Measurements from ENCODE around the gene ADAMTSL3.

The ADAMTSL3 gene

DNA sequence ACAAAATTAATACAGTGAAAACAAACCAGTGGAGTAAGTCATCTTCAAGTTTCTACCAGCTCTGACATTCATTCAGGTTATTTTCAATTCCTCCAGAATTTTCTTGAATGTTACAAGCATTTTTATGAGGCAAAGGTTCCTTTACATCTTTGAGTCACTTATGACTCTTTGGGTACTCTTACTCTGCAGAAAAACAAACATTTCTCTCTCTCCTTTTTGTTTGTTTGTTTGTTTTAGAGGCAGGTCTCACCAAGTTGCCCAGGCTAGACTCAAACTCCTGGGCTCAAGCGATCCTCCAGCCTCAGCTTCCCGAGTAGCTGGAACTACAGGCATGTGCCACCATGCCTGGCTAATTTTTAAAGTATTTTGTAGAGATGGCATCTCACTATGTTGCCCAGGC is 233.5 kb downstream of the ADAMTSL3 start:
- H3K4me1 ChIP-seq (ENCODE audit: control insufficient read depth, insufficient read depth, low read length): no peaks in the 10 kb centered on the region
- no peaks in the 10 kb centered on the region for H3K27me3 ChIP-seq (ENCODE audit: control insufficient read depth, insufficient read depth, low read length)
- H3K9ac ChIP-seq (ENCODE audit: low read length): no peak overlapping the region
- H3K27ac ChIP-seq (ENCODE audit: low read depth, low read length): no peak overlapping the region
- no peaks in the 10 kb centered on the region for H3K36me3 ChIP-seq (ENCODE audit: control insufficient read depth, insufficient read depth, low read length)
- H3K9me3 ChIP-seq (ENCODE audit: control insufficient read depth, insufficient read depth, low read depth, low read length): no peaks in the 10 kb centered on the region
- H3K4me3 ChIP-seq (ENCODE audit: low read depth, low read length): no peak overlapping the region

- Histone ChIP-seq H3K4me1 (ENCODE audit: control insufficient read depth, insufficient read depth, low read length) (no peaks in the 10 kb centered on the region), H3K9me3 (ENCODE audit: control insufficient read depth, insufficient read depth, low read depth, low read length) (no peaks in the 10 kb centered on the region), H3K27me3 (ENCODE audit: control insufficient read depth, insufficient read depth, low read length) (no peaks in the 10 kb centered on the region), H3K4me3 (ENCODE audit: low read depth, low read length) (no peak overlapping the region), H3K27ac (ENCODE audit: low read depth, low read length) (no peak overlapping the region), H3K36me3 (ENCODE audit: control insufficient read depth, insufficient read depth, low read length) (no peaks in the 10 kb centered on the region), H3K9ac (ENCODE audit: low read length) (no peak overlapping the region)
Observed at GRCh38 chr15:83887961-83888360, 234.0 kb downstream of the ADAMTSL3 start.

DNA sequence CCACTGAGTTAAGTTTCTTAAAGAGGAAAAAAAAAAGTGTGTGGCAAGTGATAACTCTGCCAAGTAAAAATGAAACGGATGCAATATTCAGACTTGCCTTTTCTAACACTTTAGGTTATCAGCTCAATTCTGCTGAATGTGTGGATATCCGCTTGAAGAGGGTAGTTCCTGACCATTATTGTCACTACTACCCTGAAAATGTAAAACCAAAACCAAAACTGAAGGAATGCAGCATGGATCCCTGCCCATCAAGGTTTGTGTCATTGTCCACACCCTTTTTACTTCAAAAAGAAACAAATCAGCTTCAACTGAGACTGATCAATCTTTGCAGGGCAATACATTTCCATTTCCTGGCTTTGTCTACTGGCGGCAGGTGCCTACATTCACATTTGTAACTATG is 236.1 kb downstream of the ADAMTSL3 start:
- H3K9ac ChIP-seq (ENCODE audit: low read length): no peak overlapping the region
- H3K9me3 ChIP-seq (ENCODE audit: control insufficient read depth, insufficient read depth, low read depth, low read length): no peaks in the 10 kb centered on the region
- H3K36me3 ChIP-seq (ENCODE audit: control insufficient read depth, insufficient read depth, low read length): no peaks in the 10 kb centered on the region
- H3K4me3 ChIP-seq (ENCODE audit: low read depth, low read length): no peak overlapping the region
- H3K4me1 ChIP-seq (ENCODE audit: control insufficient read depth, insufficient read depth, low read length): no peaks in the 10 kb centered on the region
- H3K27me3 ChIP-seq (ENCODE audit: control insufficient read depth, insufficient read depth, low read length): no peaks in the 10 kb centered on the region
- H3K27ac ChIP-seq (ENCODE audit: low read depth, low read length): no peak overlapping the region

DNA sequence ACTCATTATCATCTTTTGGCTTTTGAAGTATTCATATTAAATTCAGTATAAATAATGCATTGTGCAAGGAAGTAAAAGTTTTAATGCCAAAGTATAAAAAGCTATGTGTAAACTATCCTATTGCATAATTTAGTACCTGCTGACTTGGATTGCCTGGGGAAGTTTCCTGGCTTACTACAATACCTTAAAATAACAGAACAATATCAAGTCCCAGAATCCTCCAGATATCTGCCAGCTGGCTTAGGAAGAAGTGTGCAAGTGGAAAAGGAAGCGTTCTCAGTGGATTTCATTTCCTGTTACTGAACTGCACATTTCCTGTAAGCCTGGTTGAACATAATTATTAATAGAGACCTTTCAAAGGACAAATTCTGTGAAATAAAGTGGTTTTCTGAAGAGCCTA is 236.7 kb downstream of the ADAMTSL3 start:
- no peaks in the 10 kb centered on the region for H3K4me1 ChIP-seq (ENCODE audit: control insufficient read depth, insufficient read depth, low read length)
- no peak overlapping the region for H3K4me3 ChIP-seq (ENCODE audit: low read depth, low read length)
- no peak overlapping the region for H3K9ac ChIP-seq (ENCODE audit: low read length)
- no peak overlapping the region for H3K27ac ChIP-seq (ENCODE audit: low read depth, low read length)
- H3K27me3 ChIP-seq (ENCODE audit: control insufficient read depth, insufficient read depth, low read length): no peaks in the 10 kb centered on the region
- no peaks in the 10 kb centered on the region for H3K9me3 ChIP-seq (ENCODE audit: control insufficient read depth, insufficient read depth, low read depth, low read length)
- H3K36me3 ChIP-seq (ENCODE audit: control insufficient read depth, insufficient read depth, low read length): no peaks in the 10 kb centered on the region

GRCh38 chr15:83892498-83892897 is 238.6 kb downstream of the ADAMTSL3 start:
- Histone ChIP-seq H3K27ac (ENCODE audit: low read depth, low read length) (no peak overlapping the region), H3K36me3 (ENCODE audit: control insufficient read depth, insufficient read depth, low read length) (no peaks in the 10 kb centered on the region), H3K9ac (ENCODE audit: low read length) (no peak overlapping the region), H3K9me3 (ENCODE audit: control insufficient read depth, insufficient read depth, low read depth, low read length) (no peaks in the 10 kb centered on the region), H3K27me3 (ENCODE audit: control insufficient read depth, insufficient read depth, low read length) (no peaks in the 10 kb centered on the region), H3K4me3 (ENCODE audit: low read depth, low read length) (no peak overlapping the region), H3K4me1 (ENCODE audit: control insufficient read depth, insufficient read depth, low read length) (no peaks in the 10 kb centered on the region)

- Histone ChIP-seq H3K36me3 (ENCODE audit: control insufficient read depth, insufficient read depth, low read length) (no peaks in the 10 kb centered on the region), H3K9me3 (ENCODE audit: control insufficient read depth, insufficient read depth, low read depth, low read length) (no peaks in the 10 kb centered on the region), H3K27ac (ENCODE audit: low read depth, low read length) (no peak overlapping the region), H3K4me3 (ENCODE audit: low read depth, low read length) (no peak overlapping the region), H3K27me3 (ENCODE audit: control insufficient read depth, insufficient read depth, low read length) (no peaks in the 10 kb centered on the region), H3K4me1 (ENCODE audit: control insufficient read depth, insufficient read depth, low read length) (no peaks in the 10 kb centered on the region), H3K9ac (ENCODE audit: low read length) (no peak overlapping the region)
Observed at GRCh38 chr15:83893308-83893707, 239.4 kb downstream of the ADAMTSL3 start.

GRCh38 chr15:83897037-83897436 is 243.1 kb downstream of the ADAMTSL3 start:
- H3K27me3 ChIP-seq (ENCODE audit: control insufficient read depth, insufficient read depth, low read length): no peaks in the 10 kb centered on the region; the same call in 1 of the 2 replicates
- no peaks in the 10 kb centered on the region for H3K9me3 ChIP-seq (ENCODE audit: control insufficient read depth, insufficient read depth, low read depth, low read length)
- H3K4me1 ChIP-seq (ENCODE audit: control insufficient read depth, insufficient read depth, low read length): no peaks in the 10 kb centered on the region
- no peak overlapping the region for H3K9ac ChIP-seq (ENCODE audit: low read length)
- H3K36me3 ChIP-seq (ENCODE audit: control insufficient read depth, insufficient read depth, low read length): no peaks in the 10 kb centered on the region
- no peak overlapping the region for H3K4me3 ChIP-seq (ENCODE audit: low read depth, low read length)
- no peak overlapping the region for H3K27ac ChIP-seq (ENCODE audit: low read depth, low read length)

DNA sequence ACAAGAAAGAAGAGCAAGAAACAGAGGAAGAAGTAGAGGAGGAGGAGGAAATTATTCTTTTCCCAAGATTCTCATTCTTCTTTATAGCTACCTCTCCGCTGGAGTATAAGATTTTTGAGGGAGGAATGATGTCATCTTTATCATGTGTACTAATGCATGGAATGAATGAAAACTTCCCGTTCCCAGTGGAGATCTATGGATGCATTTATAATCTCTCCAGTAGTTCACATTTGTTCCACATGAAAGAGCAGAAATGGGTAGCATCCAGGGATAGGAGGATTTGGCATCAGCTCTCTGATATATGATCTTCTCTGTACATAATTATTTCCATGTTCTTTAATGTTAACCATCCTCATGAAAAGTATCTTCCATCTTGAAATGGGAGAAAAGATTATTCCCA is 244.4 kb downstream of the ADAMTSL3 start:
- no peaks in the 10 kb centered on the region; the same call in 1 of the 2 replicates for H3K27me3 ChIP-seq (ENCODE audit: control insufficient read depth, insufficient read depth, low read length)
- H3K9ac ChIP-seq (ENCODE audit: low read length): no peak overlapping the region
- H3K9me3 ChIP-seq (ENCODE audit: control insufficient read depth, insufficient read depth, low read depth, low read length): no peaks in the 10 kb centered on the region
- no peaks in the 10 kb centered on the region for H3K36me3 ChIP-seq (ENCODE audit: control insufficient read depth, insufficient read depth, low read length)
- no peaks in the 10 kb centered on the region for H3K4me1 ChIP-seq (ENCODE audit: control insufficient read depth, insufficient read depth, low read length)
- H3K4me3 ChIP-seq (ENCODE audit: low read depth, low read length): no peak overlapping the region
- no peak overlapping the region for H3K27ac ChIP-seq (ENCODE audit: low read depth, low read length)

GRCh38 chr15:83899670-83900069 is 245.7 kb downstream of the ADAMTSL3 start:
- H3K36me3 ChIP-seq (ENCODE audit: control insufficient read depth, insufficient read depth, low read length): no peaks in the 10 kb centered on the region
- H3K27ac ChIP-seq (ENCODE audit: low read depth, low read length): no peak overlapping the region
- H3K9me3 ChIP-seq (ENCODE audit: control insufficient read depth, insufficient read depth, low read depth, low read length): no peaks in the 10 kb centered on the region
- H3K9ac ChIP-seq (ENCODE audit: low read length): no peak overlapping the region
- no peak overlapping the region for H3K4me3 ChIP-seq (ENCODE audit: low read depth, low read length)
- H3K4me1 ChIP-seq (ENCODE audit: control insufficient read depth, insufficient read depth, low read length): no peaks in the 10 kb centered on the region
- no peaks in the 10 kb centered on the region; the same call in 1 of the 2 replicates for H3K27me3 ChIP-seq (ENCODE audit: control insufficient read depth, insufficient read depth, low read length)

DNA sequence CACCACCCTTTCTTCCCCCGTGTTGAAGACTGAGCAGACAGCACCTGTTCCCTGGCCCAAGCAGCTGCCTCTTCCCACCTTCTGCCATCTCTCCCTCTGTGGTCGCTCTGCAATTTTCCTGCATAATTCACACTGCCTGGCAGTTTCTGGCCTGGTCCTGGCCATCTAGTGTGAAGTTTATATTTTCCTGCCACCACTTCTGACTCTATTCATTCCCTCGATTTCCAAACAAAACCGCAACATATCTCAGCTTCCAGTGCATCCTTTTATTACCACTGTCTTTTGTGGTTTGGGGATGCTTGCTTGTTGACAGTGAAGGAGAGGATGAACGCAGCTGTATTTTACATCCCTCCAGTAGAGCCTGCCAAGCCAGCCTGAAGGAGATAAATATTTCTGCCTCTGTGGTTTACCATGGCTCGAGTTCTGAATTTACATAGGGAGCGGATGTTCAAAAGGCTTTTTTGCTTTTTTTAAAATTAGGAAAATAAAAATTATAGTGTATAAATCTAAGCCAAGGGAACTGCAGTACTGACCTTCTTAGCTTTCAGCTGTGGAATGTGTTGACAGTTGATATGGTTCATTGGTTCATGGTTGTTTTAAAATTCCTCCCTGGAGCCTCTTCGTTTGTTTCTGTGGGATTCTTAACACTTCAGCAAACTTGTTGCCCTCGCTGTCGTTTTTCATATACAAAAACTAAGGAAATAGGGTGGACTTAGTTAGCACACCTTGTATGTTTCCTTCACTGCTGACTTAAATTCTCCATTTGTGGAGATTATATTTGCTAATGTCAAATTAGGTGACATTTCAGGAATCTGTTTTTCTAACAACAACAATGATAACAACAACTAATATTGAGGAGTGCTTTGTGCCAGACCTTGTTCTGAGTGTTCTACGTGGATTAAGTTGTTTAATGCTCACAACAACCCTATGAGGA is 250.5 kb downstream of the ADAMTSL3 start:
- Histone ChIP-seq H3K27me3 (ENCODE audit: control insufficient read depth, insufficient read depth, low read length) (no peaks in the 10 kb centered on the region; the same call in 1 of the 2 replicates), H3K4me3 (ENCODE audit: low read depth, low read length) (no peak overlapping the region), H3K9ac (ENCODE audit: low read length) (no peak overlapping the region), H3K9me3 (ENCODE audit: control insufficient read depth, insufficient read depth, low read depth, low read length) (peaks cover 8% of the 10 kb centered on the region; the same call in 1 of the 2 replicates), H3K36me3 (ENCODE audit: control insufficient read depth, insufficient read depth, low read length) (no peaks in the 10 kb centered on the region), H3K4me1 (ENCODE audit: control insufficient read depth, insufficient read depth, low read length) (no peaks in the 10 kb centered on the region), H3K27ac (ENCODE audit: low read depth, low read length) (no peak overlapping the region)

GRCh38 chr15:83905556-83906273 is 251.8 kb downstream of the ADAMTSL3 start:
- no peaks in the 10 kb centered on the region for H3K4me1 ChIP-seq (ENCODE audit: control insufficient read depth, insufficient read depth, low read length)

More at GRCh38 chr15:83905556-83906273, 251.8 kb downstream of the ADAMTSL3 start:
- Histone ChIP-seq H3K9me3 (ENCODE audit: control insufficient read depth, insufficient read depth, low read depth, low read length) (peaks cover 8% of the 10 kb centered on the region; the same call in 1 of the 2 replicates), H3K27me3 (ENCODE audit: control insufficient read depth, insufficient read depth, low read length) (no peaks in the 10 kb centered on the region; the same call in 1 of the 2 replicates), H3K27ac (ENCODE audit: low read depth, low read length) (no peak overlapping the region), H3K9ac (ENCODE audit: low read length) (no peak overlapping the region), H3K4me3 (ENCODE audit: low read depth, low read length) (no peak overlapping the region), H3K36me3 (ENCODE audit: control insufficient read depth, insufficient read depth, low read length) (no peaks in the 10 kb centered on the region)
